Activated T-helper 2 cell treated with anti-CD3 and anti-CD28 coated beads, Interferon-gamma antibody, Interleukin-2, Interleukin-4, amounts not matched to agents 10 μg/mL and 5 μg/mL and 100 μg/mL, durations not matched to agents 14 hours and 24 hours and 36 hours (primary cell): Measurements from ENCODE around the gene MAP3K2. TPM values are rescaled to one million over a fixed set of nuclear protein-coding genes. Genes with fewer than 3 reads are reported as not detected.

Source experiments
- DNase-seq: peaks from one replicate; pipeline ENCODE4 v3.0.0; 2021; ENCODE audit warnings: low spot score
- H3K27ac Mint-ChIP-seq: one replicate; pipeline ENCODE4 v1.8.0; 2021; ENCODE audit warnings: mixed read lengths
- H3K27me3 Mint-ChIP-seq: one replicate; pipeline ENCODE4 v1.8.0; 2021; ENCODE audit warnings: low read depth, mixed read lengths
- H3K36me3 Mint-ChIP-seq: one replicate; pipeline ENCODE4 v1.8.0; 2021; ENCODE audit warnings: low read depth, mixed read lengths
- H3K4me1 Mint-ChIP-seq: one replicate; pipeline ENCODE4 v1.8.0; 2021; ENCODE audit warnings: low read depth, mixed read lengths
- H3K4me3 Mint-ChIP-seq: one replicate; pipeline ENCODE4 v1.8.0; 2021; ENCODE audit warnings: low read depth, mild to moderate bottlenecking, moderate library complexity, mixed read lengths
- H3K9me3 Mint-ChIP-seq: one replicate; pipeline ENCODE4 v1.8.0; 2021; ENCODE audit warnings: mixed read lengths
- intact Hi-C: fragments of 100-400 bp; cut with micrococcal nuclease; formaldehyde crosslinking; loops from one replicate; pipeline ENCODE4 v1.15.1; 2023
- total RNA-seq: library from RNA; stranded (reverse); gene quantifications from 2 replicates; pipeline ENCODE4 v1.2.3, GENCODE V29; 2022

MAP3K2 gene
- total RNA-seq, 1 donor from 2014 or later: 51.3 TPM

GRCh38 chr2:127408807-127409099 lies 21.0 kb upstream of the MAP3K2 start:
- Mint-ChIP-seq H3K36me3 (peaks cover 3% of the 10 kb centered on the region), H3K27ac (peak overlapping the region; percentile 60), H3K4me1 (peaks cover 40% of the 10 kb centered on the region), H3K9me3 (peaks cover 14% of the 10 kb centered on the region), H3K27me3 (peaks cover 4% of the 10 kb centered on the region), H3K4me3 (peak overlapping the region; percentile 30)
- DNase-seq: no peak
- intact Hi-C loops: no loop called here

- H3K4me3 Mint-ChIP-seq: peak overlapping the region; percentile 30
- DNase-seq: peak; percentile 77
- H3K27me3 Mint-ChIP-seq: peaks cover 4% of the 10 kb centered on the region
- H3K36me3 Mint-ChIP-seq: peaks cover 2% of the 10 kb centered on the region
- peaks cover 12% of the 10 kb centered on the region for H3K9me3 Mint-ChIP-seq
- intact Hi-C loops: no loop called here
- peaks cover 34% of the 10 kb centered on the region for H3K4me1 Mint-ChIP-seq
- peak overlapping the region; percentile 60 for H3K27ac Mint-ChIP-seq
Measured at GRCh38 chr2:127408004-127408806, 20.4 kb upstream of the MAP3K2 start.

GRCh38 chr2:127407661-127408003 lies 19.9 kb upstream of the MAP3K2 start:
- H3K4me1 Mint-ChIP-seq: peaks cover 33% of the 10 kb centered on the region
- H3K36me3 Mint-ChIP-seq: peaks cover 2% of the 10 kb centered on the region
- peaks cover 6% of the 10 kb centered on the region for H3K9me3 Mint-ChIP-seq
- no peak overlapping the region for H3K27ac Mint-ChIP-seq
- intact Hi-C loops: no loop called here
- H3K4me3 Mint-ChIP-seq: peak overlapping the region; percentile 33
- peaks cover 4% of the 10 kb centered on the region for H3K27me3 Mint-ChIP-seq
- DNase-seq: no peak

- H3K27me3 Mint-ChIP-seq: peaks cover 4% of the 10 kb centered on the region
- H3K4me1 Mint-ChIP-seq: peaks cover 35% of the 10 kb centered on the region
- peaks cover 2% of the 10 kb centered on the region for H3K36me3 Mint-ChIP-seq
- no peak overlapping the region for H3K27ac Mint-ChIP-seq
- DNase-seq: no peak
- H3K4me3 Mint-ChIP-seq: peak overlapping the region; percentile 33
- peaks cover 3% of the 10 kb centered on the region for H3K9me3 Mint-ChIP-seq
- intact Hi-C loops: no loop called here
Measured at GRCh38 chr2:127407091-127407490, 19.3 kb upstream of the MAP3K2 start.

GRCh38 chr2:127406454-127406853 lies 18.7 kb upstream of the MAP3K2 start:
- Mint-ChIP-seq H3K27me3 (peaks cover 4% of the 10 kb centered on the region), H3K4me1 (peaks cover 33% of the 10 kb centered on the region), H3K27ac (no peak overlapping the region), H3K4me3 (no peak overlapping the region), H3K36me3 (peaks cover 2% of the 10 kb centered on the region), H3K9me3 (peaks cover 3% of the 10 kb centered on the region)
- intact Hi-C loops: no loop called here
- DNase-seq: no peak

GRCh38 chr2:127405255-127405610 lies 17.5 kb upstream of the MAP3K2 start:
- Mint-ChIP-seq H3K9me3 (no peaks in the 10 kb centered on the region), H3K4me3 (no peak overlapping the region), H3K27ac (no peak overlapping the region), H3K4me1 (peaks cover 29% of the 10 kb centered on the region), H3K36me3 (no peaks in the 10 kb centered on the region), H3K27me3 (peaks cover 4% of the 10 kb centered on the region)
- intact Hi-C loops: no loop called here
- no peak for DNase-seq

GRCh38 chr2:127404466-127405254 lies 16.9 kb upstream of the MAP3K2 start:
- Mint-ChIP-seq H3K9me3 (no peaks in the 10 kb centered on the region), H3K27ac (no peak overlapping the region), H3K27me3 (peaks cover 4% of the 10 kb centered on the region), H3K36me3 (no peaks in the 10 kb centered on the region), H3K4me1 (peaks cover 29% of the 10 kb centered on the region), H3K4me3 (no peak overlapping the region)
- intact Hi-C loops: no loop called here
- DNase-seq: no peak

- no peak overlapping the region for H3K4me3 Mint-ChIP-seq
- no peaks in the 10 kb centered on the region for H3K36me3 Mint-ChIP-seq
- no peaks in the 10 kb centered on the region for H3K9me3 Mint-ChIP-seq
- peaks cover 36% of the 10 kb centered on the region for H3K4me1 Mint-ChIP-seq
- no peak overlapping the region for H3K27ac Mint-ChIP-seq
- peaks cover 4% of the 10 kb centered on the region for H3K27me3 Mint-ChIP-seq
- intact Hi-C loops: no loop called here
- no peak for DNase-seq
Measured at GRCh38 chr2:127403460-127403859, 15.7 kb upstream of the MAP3K2 start.

GRCh38 chr2:127401757-127402695 lies 14.3 kb upstream of the MAP3K2 start:
- no peak overlapping the region for H3K4me3 Mint-ChIP-seq
- peaks cover 45% of the 10 kb centered on the region for H3K4me1 Mint-ChIP-seq
- no peaks in the 10 kb centered on the region for H3K9me3 Mint-ChIP-seq
- intact Hi-C loops: loop anchor here (1.0 to 2.0 kb wide), 3 partner anchors 8 to 63 kb away; no protein-coding TSS in a partner anchor
- DNase-seq: no peak
- H3K27ac Mint-ChIP-seq: peak overlapping the region; percentile 46
- H3K36me3 Mint-ChIP-seq: no peaks in the 10 kb centered on the region
- peaks cover 4% of the 10 kb centered on the region for H3K27me3 Mint-ChIP-seq

GRCh38 chr2:127400897-127401756 lies 13.4 kb upstream of the MAP3K2 start:
- intact Hi-C loops: loop anchor here (2.0 kb wide), 1 partner anchor 64 kb away; no protein-coding TSS in a partner anchor
- peaks cover 4% of the 10 kb centered on the region for H3K27me3 Mint-ChIP-seq
- H3K4me1 Mint-ChIP-seq: peaks cover 45% of the 10 kb centered on the region
- H3K4me3 Mint-ChIP-seq: no peak overlapping the region
- H3K9me3 Mint-ChIP-seq: no peaks in the 10 kb centered on the region
- no peaks in the 10 kb centered on the region for H3K36me3 Mint-ChIP-seq
- DNase-seq: no peak
- H3K27ac Mint-ChIP-seq: peak overlapping the region; percentile 46

GRCh38 chr2:127400533-127400896 lies 12.7 kb upstream of the MAP3K2 start:
- Mint-ChIP-seq H3K27me3 (peaks cover 4% of the 10 kb centered on the region), H3K36me3 (no peaks in the 10 kb centered on the region), H3K4me3 (no peak overlapping the region), H3K9me3 (no peaks in the 10 kb centered on the region), H3K27ac (no peak overlapping the region), H3K4me1 (peaks cover 45% of the 10 kb centered on the region)
- intact Hi-C loops: loop anchor here (2.0 kb wide), 1 partner anchor 64 kb away; no protein-coding TSS in a partner anchor
- no peak for DNase-seq

- H3K9me3 Mint-ChIP-seq: no peaks in the 10 kb centered on the region
- intact Hi-C loops: no loop called here
- DNase-seq: peak; percentile 41
- no peaks in the 10 kb centered on the region for H3K27me3 Mint-ChIP-seq
- H3K27ac Mint-ChIP-seq: peak overlapping the region; percentile 66
- peaks cover 3% of the 10 kb centered on the region for H3K36me3 Mint-ChIP-seq
- H3K4me3 Mint-ChIP-seq: no peak overlapping the region
- peaks cover 42% of the 10 kb centered on the region for H3K4me1 Mint-ChIP-seq
Measured at GRCh38 chr2:127398239-127398590, 10.4 kb upstream of the MAP3K2 start.
